WI38 (cell line): ENCODE data around the gene GLIS2.

Experiments
- H3K4me3 ChIP-seq: 2 replicates; pipeline ENCODE4 v1.5.1; 2011; ENCODE audit warnings: low read depth, mild to moderate bottlenecking, control low read depth, low read length
- TF ChIP-seq, protein P1 (sequence below): IDR thresholded peaks from 2 replicates; pipeline ENCODE4 v1.5.1; 2012; ENCODE audit warnings: low read depth, mild to moderate bottlenecking, control low read depth, low read length

Gene GLIS2

DNA sequence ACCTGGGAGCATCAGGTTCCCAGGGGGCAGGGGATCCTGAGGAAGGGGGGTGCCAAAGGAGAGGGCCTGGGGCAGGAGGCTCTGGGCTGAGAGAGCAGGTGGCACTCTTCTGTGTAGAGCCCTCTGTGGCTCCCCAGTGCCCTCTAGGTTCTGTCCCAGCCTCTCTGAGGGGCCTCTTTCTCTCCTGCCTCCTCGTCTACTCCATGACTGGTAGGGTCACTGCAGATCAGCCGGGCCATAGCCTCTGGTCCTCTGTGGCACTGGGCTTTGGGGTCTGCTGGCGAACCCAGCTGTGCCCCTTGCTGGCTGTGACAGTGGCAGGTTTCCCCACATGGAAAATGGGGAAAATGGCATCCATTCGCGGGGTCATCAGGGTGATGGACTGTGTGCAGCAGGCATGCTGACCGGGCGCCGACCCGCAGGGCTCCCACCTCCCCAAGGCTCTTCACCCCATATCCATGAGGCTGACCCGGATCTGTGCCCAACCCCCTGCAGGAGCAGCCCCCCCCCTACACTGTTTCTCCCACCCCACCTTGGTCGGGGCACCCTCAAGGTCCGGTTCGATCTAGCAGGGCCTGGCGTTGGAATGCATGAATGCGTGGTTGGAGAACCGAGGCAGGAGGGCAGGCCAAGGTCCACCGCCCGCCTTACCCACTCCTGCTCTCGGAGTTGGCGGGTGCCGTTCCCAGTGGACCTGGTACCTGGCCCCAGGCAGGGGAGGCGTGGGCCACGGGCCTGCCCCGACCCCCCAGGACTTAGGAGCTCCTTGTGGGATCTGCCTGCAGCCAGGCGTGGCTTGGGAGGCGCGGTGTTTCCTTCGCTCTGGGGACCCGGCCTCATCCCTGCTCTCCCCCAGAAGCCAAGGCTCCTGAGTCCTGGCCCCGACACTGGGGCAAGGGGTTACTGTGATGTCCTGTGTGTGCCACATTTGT is 6.5 kb downstream of the GLIS2 start:
- H3K4me3 ChIP-seq, result no peak overlapping the region

DNA sequence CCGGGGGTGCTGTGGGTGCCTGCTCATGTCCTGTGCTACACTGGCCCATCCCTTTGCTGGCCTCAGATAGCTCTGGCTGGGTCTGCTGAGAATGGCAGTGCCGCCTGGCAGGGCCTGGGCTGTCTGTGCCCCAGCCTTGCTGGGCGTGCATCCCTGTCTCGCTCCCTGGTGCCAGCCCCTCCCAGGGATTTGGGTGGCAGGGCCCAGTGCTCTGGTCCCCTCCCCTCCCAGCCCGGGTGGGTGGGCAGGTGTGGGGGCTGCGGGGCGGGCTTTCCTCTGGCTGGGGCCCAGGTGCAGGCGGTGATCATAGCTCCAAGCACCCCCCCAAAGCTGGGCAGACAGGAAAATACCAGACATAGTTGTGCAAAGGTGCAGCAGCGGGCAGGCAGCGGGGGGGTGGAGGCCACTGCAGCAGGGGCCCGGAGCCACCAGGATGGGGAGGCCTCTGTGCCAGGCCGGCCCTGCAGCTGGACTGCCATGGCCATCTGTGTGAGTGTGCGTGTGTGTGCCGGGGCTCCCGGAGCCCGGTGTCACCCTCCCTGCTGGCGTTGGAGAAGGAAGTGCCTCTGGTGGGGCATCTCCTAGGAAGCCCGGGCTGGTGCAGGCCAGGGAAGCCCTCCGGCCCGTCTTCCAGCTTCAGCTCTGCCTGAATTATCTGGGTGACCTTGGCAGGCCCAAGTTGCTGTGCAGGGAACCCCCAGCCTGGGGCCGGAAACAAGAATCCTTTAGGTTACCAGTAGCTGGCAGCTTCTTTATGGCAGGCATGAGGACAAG is 7.4 kb downstream of the GLIS2 start:
- H3K4me3 ChIP-seq, result no peak overlapping the region
- TF ChIP-seq, protein P1, sequence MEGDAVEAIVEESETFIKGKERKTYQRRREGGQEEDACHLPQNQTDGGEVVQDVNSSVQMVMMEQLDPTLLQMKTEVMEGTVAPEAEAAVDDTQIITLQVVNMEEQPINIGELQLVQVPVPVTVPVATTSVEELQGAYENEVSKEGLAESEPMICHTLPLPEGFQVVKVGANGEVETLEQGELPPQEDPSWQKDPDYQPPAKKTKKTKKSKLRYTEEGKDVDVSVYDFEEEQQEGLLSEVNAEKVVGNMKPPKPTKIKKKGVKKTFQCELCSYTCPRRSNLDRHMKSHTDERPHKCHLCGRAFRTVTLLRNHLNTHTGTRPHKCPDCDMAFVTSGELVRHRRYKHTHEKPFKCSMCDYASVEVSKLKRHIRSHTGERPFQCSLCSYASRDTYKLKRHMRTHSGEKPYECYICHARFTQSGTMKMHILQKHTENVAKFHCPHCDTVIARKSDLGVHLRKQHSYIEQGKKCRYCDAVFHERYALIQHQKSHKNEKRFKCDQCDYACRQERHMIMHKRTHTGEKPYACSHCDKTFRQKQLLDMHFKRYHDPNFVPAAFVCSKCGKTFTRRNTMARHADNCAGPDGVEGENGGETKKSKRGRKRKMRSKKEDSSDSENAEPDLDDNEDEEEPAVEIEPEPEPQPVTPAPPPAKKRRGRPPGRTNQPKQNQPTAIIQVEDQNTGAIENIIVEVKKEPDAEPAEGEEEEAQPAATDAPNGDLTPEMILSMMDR, result no peak

More for the DNA sequence above, 6.5 kb downstream of the GLIS2 start:
- TF ChIP-seq, protein P1, result no peak

DNA sequence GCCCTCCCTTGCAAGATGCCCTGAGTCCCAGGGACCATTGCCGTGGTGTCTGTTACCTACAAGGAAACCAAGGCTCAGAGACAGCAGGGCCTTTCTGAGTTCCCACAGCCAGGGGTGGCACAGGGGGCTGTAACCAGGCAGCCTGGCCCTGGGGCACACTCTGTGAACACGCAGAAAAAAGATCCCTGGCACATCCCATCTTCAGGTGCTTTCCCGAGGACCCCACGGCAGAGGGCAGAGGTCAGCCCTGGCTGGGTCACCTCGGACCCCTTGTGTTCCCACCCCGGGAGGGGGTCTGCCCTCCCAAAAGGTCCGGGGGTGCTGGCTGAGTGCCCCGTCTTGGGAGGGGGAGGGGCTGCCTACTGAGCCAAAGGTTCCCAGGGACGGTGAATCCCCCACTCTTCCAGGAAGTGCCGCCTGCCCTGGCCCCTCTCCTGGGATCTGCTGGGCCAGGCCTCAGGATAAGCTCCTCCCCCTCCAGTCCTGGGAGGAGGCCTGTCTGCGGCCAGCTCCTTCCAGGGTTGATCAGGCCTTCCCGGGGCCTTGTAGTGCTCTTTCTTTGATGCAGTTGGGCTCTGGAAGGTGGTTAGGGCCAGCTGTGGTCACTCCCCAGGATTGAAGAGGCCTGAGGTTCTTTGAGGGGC is 8.1 kb downstream of the GLIS2 start:
- H3K4me3 ChIP-seq, result no peak overlapping the region

DNA sequence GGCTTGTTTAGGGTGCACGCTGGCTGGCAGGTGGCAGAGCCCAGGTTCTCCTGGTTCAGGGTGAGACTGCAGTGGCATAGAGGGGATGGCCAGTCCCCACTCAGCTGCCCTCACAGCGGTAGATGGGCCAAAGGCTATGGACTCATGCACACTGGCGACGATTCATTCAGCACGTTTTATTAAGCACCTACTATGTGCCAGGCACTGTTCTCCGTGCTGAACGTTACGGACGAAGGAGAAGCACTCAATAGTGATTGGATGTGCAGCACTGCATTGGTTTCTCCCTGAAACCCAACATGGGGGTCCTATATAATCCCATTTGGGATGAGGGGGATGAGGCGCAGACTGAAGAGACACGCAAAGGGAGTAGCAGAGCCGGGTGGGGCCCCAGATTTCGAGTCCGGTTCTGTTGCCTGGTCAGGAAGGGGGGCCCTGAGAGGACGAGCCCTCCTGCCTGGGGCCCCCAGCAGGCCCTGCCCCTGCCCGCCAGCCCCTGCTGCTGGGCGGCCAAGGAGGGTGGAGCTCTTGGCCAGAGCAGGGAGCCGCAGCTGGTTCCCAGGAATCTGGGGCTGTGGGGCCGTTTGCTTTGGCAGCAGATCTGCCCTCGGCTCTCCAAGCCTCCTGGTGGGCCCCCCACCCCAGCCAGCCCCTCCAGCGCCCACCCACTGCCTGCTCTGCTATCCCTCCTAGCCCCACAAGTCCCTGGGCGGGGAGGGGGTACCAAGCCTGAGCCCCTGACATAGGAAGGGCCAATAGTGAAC is 8.8 kb downstream of the GLIS2 start:
- H3K4me3 ChIP-seq, result no peak overlapping the region
- TF ChIP-seq, protein P1, result no peak

More for the DNA sequence above, 8.1 kb downstream of the GLIS2 start:
- TF ChIP-seq, protein P1, result no peak

DNA sequence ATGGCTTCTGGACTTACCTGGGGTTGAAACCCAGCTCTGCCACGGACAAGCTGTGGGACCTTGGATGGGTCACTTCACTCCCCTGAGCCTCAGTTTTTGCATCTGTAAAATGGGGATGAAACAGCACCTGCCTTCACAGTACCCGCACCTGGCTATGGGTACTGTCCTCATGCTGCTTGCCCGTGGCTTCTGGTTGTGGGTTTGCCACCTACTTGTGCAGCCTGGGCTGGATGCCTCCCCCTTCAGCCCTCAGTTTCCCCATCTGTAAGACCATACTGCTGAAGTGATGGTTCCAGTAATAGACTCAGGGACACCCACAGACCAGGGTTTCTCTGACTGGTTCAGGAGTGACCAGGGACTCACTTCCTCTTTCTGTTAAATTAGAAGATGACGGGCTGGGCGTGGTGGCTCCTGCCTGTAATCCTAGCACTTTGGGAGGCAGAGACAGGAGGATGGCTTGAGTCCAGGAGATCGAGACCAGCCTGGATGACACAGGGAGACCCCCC is 9.4 kb downstream of the GLIS2 start:
- TF ChIP-seq, protein P1, result no peak
- no peak overlapping the region for H3K4me3 ChIP-seq

DNA sequence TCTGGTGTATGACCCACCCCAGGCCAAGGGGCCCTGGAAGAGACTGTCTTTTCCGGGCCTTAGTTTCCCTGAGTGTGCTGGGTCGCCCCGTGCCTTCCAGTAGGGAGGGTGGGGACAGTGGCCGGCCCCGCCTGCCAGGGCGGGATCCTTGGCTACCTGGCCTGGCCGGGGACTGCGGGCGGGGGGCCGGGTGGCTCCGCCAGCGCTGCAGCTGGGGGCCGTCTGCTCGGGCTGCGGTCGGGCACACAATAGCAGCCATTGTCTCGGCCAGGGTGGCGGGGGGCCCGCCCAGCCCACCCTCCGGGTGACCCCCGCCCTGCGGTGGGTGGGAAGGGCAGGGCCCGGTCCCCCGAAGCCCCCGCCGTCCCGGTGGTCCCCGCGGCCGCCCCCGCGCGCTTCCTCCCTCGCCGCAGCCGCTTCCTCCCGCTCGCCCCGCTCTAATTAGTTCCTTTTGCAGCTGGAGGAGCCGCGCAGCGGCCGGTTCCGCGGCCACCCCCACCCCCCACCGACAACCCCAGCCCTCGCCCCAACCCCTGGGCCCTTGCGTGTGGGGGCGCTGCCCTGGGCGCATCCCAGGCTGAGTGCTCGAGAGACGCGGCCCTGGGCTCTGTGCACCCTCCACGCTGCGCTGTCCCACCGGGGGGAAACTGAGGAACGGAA is 11.6 kb downstream of the GLIS2 start:
- peak overlapping the region; percentile 35 for H3K4me3 ChIP-seq

More for the DNA sequence above, 11.6 kb downstream of the GLIS2 start:
- TF ChIP-seq, protein P1, result no peak
